Urinary bladder (tissue), 4 donors: ENCODE data around the gene ST6GALNAC1. TPM values are rescaled to one million over a fixed set of nuclear protein-coding genes. Genes with fewer than 3 reads are reported as not detected.
"Not testable (repeated sequence)": the region's sequence is repeated elsewhere in the genome, so short reads cannot be mapped to it uniquely, and the experiment has no call there.

Experiments
- DNase-seq: peaks from one replicate; pipeline ENCODE4 v3.0.0-alpha.2; 2015; ENCODE audit errors: extremely low spot score
- H3K27ac ChIP-seq: one replicate; pipeline ENCODE4 v1.5.1; 2013; ENCODE audit warnings: low read depth, mild to moderate bottlenecking, moderate library complexity
- H3K36me3 ChIP-seq: one replicate; pipeline ENCODE4 v1.6.1; 2013; ENCODE audit warnings: mild to moderate bottlenecking, moderate library complexity; ENCODE audit not compliant: insufficient read depth
- H3K4me1 ChIP-seq: one replicate; pipeline ENCODE4 v1.6.1; 2013; ENCODE audit warnings: mild to moderate bottlenecking, moderate library complexity; ENCODE audit not compliant: insufficient read depth
- H3K4me3 ChIP-seq: one replicate; pipeline ENCODE4 v1.5.1; 2013; ENCODE audit warnings: low read depth, low read length
- WGBS: extraction: QIAGEN DNeasy Blood & Tissue Kit; methylation state at CpG from one replicate; pipeline ENCODE4 v1.1.7; 2013; 5-methylcytosine and 5-hydroxymethylcytosine counted together
- polyA plus RNA-seq: library from polyadenylated mRNA; stranded (reverse); fragments of 200-250 nt; gene quantifications from one replicate; pipeline ENCODE4 v1.2.3, GENCODE V29; 2013
- total RNA-seq: library from RNA; depleted of rRNA; stranded (reverse); fragments of >200 nt; gene quantifications from one replicate; pipeline ENCODE4 v1.2.3, GENCODE V29; 2014
- donor health status: healthy with polysubstance abuse.
- donor health status: healthy.

The ST6GALNAC1 gene
- total and polyA plus RNA-seq, 2 donors: 0.42 to 4.2 TPM

DNA sequence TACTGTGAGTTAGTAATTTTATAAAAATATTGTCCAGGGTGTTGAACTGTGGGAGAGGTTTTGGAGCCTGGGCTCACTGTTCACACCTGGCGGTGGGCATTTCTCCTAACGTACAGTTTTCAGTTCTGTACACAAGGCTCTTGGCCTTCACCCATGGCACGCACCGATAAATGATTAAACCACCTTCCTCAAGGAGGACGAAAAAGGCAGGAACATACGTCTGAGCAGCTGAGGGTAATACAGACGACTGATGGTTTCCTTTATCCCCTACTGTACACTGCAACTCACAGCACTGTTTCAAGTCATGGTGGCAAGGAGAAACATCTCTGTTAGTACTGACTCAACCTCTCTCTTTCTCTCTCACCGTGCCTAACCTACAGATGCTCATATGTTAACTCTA, 1.4 kb upstream of the ST6GALNAC1 start:
- Histone ChIP-seq H3K4me1 (no peaks in the 10 kb centered on the region), H3K36me3 (no peaks in the 10 kb centered on the region), H3K27ac (no peak overlapping the region), H3K4me3 (no peak overlapping the region)
- WGBS: 76% methylated on average over 8 of the region's 8 CpGs
- DNase-seq: no peak

GRCh38 chr17:76642994-76643393, 563 bp downstream of the ST6GALNAC1 start:
- H3K4me1 ChIP-seq: no peaks in the 10 kb centered on the region
- no peak overlapping the region for H3K27ac ChIP-seq
- no peak for DNase-seq
- 87% methylated on average over 6 of the region's 6 CpGs for WGBS
- H3K36me3 ChIP-seq: no peaks in the 10 kb centered on the region
- no peak overlapping the region for H3K4me3 ChIP-seq

GRCh38 chr17:76642032-76642561, 1.5 kb downstream of the ST6GALNAC1 start:
- H3K27ac ChIP-seq: no peak overlapping the region
- no peaks in the 10 kb centered on the region for H3K36me3 ChIP-seq
- no peaks in the 10 kb centered on the region for H3K4me1 ChIP-seq
- H3K4me3 ChIP-seq: no peak overlapping the region
- DNase-seq: no peak
- WGBS: 91% methylated on average over 5 of the region's 5 CpGs

DNA sequence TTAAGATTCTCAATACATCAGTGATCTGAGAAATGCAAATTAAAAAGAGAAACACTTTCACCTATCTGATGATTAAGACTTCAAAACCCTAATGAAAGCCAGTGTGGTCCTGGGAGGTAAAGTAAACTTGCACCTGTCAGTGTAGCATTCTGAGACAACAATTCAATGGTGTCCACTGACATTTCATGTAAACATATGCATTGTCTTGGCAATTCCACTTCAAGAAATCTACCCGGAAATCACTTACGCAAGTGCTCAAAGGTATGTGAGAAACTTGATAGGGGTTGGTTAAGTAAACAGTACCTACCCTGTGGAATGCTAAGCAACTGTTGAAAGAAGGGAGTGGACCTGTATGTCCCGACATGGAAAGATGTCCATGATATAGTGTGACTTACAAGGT, 2.1 kb downstream of the ST6GALNAC1 start:
- Histone ChIP-seq H3K4me3 (no peak overlapping the region), H3K27ac (no peak overlapping the region), H3K36me3 (no peaks in the 10 kb centered on the region), H3K4me1 (no peaks in the 10 kb centered on the region)
- DNase-seq: peak; percentile 42
- WGBS: 45% methylated on average over 3 of the region's 3 CpGs

DNA sequence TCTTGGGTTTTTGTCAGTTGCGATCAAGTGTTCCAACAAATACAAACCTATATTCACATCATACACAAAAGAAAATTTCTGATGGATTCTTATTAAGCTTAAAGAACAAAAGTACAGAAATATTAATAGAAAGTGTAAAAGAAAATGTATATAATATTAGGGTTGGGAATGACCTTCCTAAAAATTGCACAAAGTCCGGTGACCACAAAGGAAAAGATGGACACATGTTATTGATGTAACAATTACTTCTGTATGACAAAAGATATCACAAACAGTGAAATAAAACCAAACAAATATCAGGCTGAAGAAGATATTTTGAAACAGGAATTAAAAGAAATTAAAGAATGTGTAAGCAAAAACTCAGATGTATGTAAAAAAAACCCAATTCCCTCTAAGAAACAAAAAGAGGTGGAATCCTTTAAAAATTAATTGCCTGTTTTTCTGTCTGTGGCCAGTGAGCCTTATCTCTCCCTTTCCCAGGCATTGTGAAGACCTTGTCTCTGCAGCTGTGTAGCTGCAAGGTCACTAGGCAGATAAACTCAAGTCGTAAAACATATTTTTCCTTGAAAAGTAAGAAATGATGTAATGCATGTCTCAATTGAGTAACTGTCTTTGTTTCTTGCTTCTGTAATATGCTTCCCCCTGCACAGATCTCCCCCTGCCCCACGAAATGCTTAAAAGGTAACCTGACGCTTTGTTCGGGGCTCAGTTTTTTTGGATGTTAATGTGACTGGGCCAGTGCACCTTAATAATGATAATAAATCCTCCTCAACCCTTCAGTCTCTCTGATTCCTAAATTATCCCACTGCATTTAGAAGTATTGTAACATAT, 2.8 kb downstream of the ST6GALNAC1 start:
- H3K36me3 ChIP-seq: no peaks in the 10 kb centered on the region
- H3K4me3 ChIP-seq: no peak overlapping the region
- no peaks in the 10 kb centered on the region for H3K4me1 ChIP-seq
- WGBS: 58% methylated on average over 6 of the region's 6 CpGs
- H3K27ac ChIP-seq: no peak overlapping the region
- DNase-seq: no peak

- Histone ChIP-seq H3K4me3 (no peak overlapping the region), H3K36me3 (no peaks in the 10 kb centered on the region), H3K27ac (no peak overlapping the region), H3K4me1 (no peaks in the 10 kb centered on the region)
- WGBS: 90% methylated on average over 10 of the region's 10 CpGs
- no peak for DNase-seq
These were observed 5.3 kb downstream of the ST6GALNAC1 start for GRCh38 chr17:76638263-76638662.

DNA sequence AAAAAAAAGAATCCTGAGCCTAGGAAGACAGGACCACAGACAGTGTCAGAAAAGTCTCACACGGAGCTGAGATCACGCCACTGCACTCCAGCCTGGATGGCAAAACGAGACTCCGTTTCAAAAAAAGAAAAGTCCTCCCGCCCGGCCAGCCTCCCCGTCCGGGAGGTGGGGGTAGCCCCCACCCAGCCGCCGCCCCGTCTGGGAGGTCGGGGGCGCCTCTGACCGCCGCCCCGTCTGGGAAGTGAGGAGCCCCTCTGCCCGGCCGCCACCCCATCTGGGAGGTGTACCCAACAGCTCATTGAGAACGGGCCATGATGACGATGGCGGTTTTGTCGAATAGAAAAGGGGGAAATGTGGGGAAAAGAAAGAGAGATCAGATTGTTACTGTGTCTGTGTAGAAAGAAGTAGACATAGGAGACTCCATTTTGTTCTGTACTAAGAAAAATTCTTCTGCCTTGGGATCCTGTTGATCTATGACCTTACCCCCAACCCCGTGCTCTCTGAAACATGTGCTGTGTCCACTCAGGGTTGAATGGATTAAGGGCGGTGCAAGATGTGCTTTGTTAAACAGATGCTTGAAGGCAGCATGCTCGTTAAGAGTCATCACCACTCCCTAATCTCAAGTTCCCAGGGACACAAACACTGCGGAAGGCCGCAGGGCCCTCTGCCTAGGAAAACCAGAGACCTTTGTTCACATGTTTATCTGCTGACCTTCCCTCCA, 6.9 kb downstream of the ST6GALNAC1 start:
- not testable (repeated sequence) for H3K4me3 ChIP-seq, H3K36me3 ChIP-seq, H3K4me1 ChIP-seq, DNase-seq, H3K27ac ChIP-seq
- WGBS: 83% methylated on average over 22 of the region's 27 CpGs

GRCh38 chr17:76635659-76636360, 7.7 kb downstream of the ST6GALNAC1 start:
- 55% methylated on average over 8 of the region's 8 CpGs for WGBS
- Histone ChIP-seq H3K4me1 (no peaks in the 10 kb centered on the region), H3K27ac (no peak overlapping the region), H3K4me3 (no peak overlapping the region), H3K36me3 (no peaks in the 10 kb centered on the region)
- no peak for DNase-seq

- H3K4me3 ChIP-seq: no peak overlapping the region
- DNase-seq: no peak
- WGBS: 81% methylated on average over 5 of the region's 5 CpGs
These were observed 8.5 kb downstream of the ST6GALNAC1 start for GRCh38 chr17:76635039-76635438.

GRCh38 chr17:76633628-76634328, 9.8 kb downstream of the ST6GALNAC1 start:
- Histone ChIP-seq H3K36me3 (no peaks in the 10 kb centered on the region), H3K4me3 (no peak overlapping the region), H3K4me1 (no peaks in the 10 kb centered on the region), H3K27ac (no peak overlapping the region)
- WGBS: 88% methylated on average over 14 of the region's 14 CpGs
- no peak for DNase-seq

More at GRCh38 chr17:76635039-76635438, 8.5 kb downstream of the ST6GALNAC1 start:
- no peak overlapping the region for H3K27ac ChIP-seq
- no peaks in the 10 kb centered on the region for H3K36me3 ChIP-seq
- H3K4me1 ChIP-seq: no peaks in the 10 kb centered on the region

- H3K4me1 ChIP-seq: no peaks in the 10 kb centered on the region
- H3K36me3 ChIP-seq: no peaks in the 10 kb centered on the region
- 61% methylated on average over 10 of the region's 10 CpGs for WGBS
- no peak overlapping the region for H3K27ac ChIP-seq
- DNase-seq: no peak
- no peak overlapping the region for H3K4me3 ChIP-seq
These were observed 11.6 kb downstream of the ST6GALNAC1 start for GRCh38 chr17:76631821-76632565.

GRCh38 chr17:76630151-76630550, 13.4 kb downstream of the ST6GALNAC1 start:
- no peaks in the 10 kb centered on the region for H3K36me3 ChIP-seq
- H3K4me3 ChIP-seq: no peak overlapping the region
- DNase-seq: no peak
- WGBS: 69% methylated on average over 6 of the region's 6 CpGs
- no peaks in the 10 kb centered on the region for H3K4me1 ChIP-seq
- H3K27ac ChIP-seq: no peak overlapping the region
